K562 (cell line): ENCODE data around the gene NHLH1. TPM values are rescaled to one million over a fixed set of nuclear protein-coding genes. Genes with fewer than 3 reads are reported as not detected.
A peak's percentile ranks its signal among the peaks of the same experiment; 100 is the strongest.

Source experiments
- ATF1 ChIP-seq, 2 experiments: fragments of 450-650 bp in 1 of 2; IDR thresholded peaks; 2 replicates each; pipeline ENCODE4 v1.6.1; 2016; ENCODE audit warnings: missing compliant biosample characterization in 1 of 2, missing genetic modification characterization in 1 of 2
- CBX3 ChIP-seq, 2 experiments: IDR thresholded peaks; 1 replicate in 1 of 2; 2 replicates in 1 of 2; pipeline ENCODE4 v1.6.1; 2012; ENCODE audit warnings: inconsistent platforms in 2 of 2, low read length in 2 of 2, borderline replicate concordance in 1 of 2, control low read depth in 1 of 2
- FOXM1 ChIP-seq, 2 experiments: fragments of 450-650 bp in 1 of 2; sonication (generic) in 1 of 2; formaldehyde crosslinking in 1 of 2; IDR thresholded peaks; 2 replicates each; pipeline versions ENCODE4 v1.6.1 to v1.9.0; 2017 to 2022; ENCODE audit warnings: low read depth in 2 of 2, mild to moderate bottlenecking in 2 of 2, missing genetic modification reagents in 1 of 2, moderate library complexity in 1 of 2
- FOXP1 ChIP-seq: sonication (generic); formaldehyde crosslinking; IDR thresholded peaks from 2 replicates; pipeline ENCODE4 v1.8.0; 2022; ENCODE audit warnings: mild to moderate bottlenecking, missing genetic modification reagents
- LEF1 ChIP-seq: fragments of 450-650 bp; IDR thresholded peaks from 2 replicates; pipeline ENCODE4 v1.6.1; 2016; ENCODE audit warnings: mild to moderate bottlenecking
- MCM2 ChIP-seq: fragments of 450-650 bp; IDR thresholded peaks from 2 replicates; pipeline ENCODE4 v1.6.1; 2017; ENCODE audit warnings: low read depth, mild to moderate bottlenecking
- OTX1 ChIP-seq: fragments of 450-650 bp; formaldehyde crosslinking; IDR thresholded peaks from 2 replicates; pipeline ENCODE4 v1.4.0; 2022; ENCODE audit warnings: mild to moderate bottlenecking
- SMARCE1 ChIP-seq: fragments of 450-650 bp; IDR thresholded peaks from 2 replicates; pipeline ENCODE4 v1.7.1; 2016; ENCODE audit warnings: mild to moderate bottlenecking
- SRF ChIP-seq, 2 experiments: fragments of 250-450, 450-650 bp in 1 of 2; sonication (Bioruptor Pico) in 1 of 2; sonication (generic) in 1 of 2; formaldehyde crosslinking; IDR thresholded peaks; 2 replicates each; pipeline versions ENCODE4 v1.5.0 to v1.5.1; 2020 to 2022; ENCODE audit warnings: mild to moderate bottlenecking in 1 of 2, missing genetic modification reagents in 1 of 2
- U2AF2 ChIP-seq: fragments of 200-400 bp; formaldehyde crosslinking; optimal IDR thresholded peaks from 2 replicates; pipeline ENCODE3; 2017; ENCODE audit warnings: low read depth, mild to moderate bottlenecking, low read length
- ZNF121 ChIP-seq: sonication (generic); formaldehyde crosslinking; conservative IDR thresholded peaks from 2 replicates; pipeline ENCODE4 v1.8.0; 2022; ENCODE audit warnings: missing genetic modification reagents
- ZNF75A ChIP-seq: fragments of 450-650 bp; formaldehyde crosslinking; IDR thresholded peaks from 2 replicates; pipeline ENCODE4 v1.4.0; 2020; ENCODE audit warnings: mild to moderate bottlenecking
- polyA plus RNA-seq, 8 experiments: library from polyadenylated mRNA; depleted of rRNA in 4 of 8; stranded (reverse) in 5 of 8; unstranded in 3 of 8; fragments of >200 nt; fragmentation: Nextera tagmentation in 2 of 8; fragmentation: Illumina TruSeq in 1 of 8; extraction: Ambion mirVana in 2 of 8; extraction: Trizol in 1 of 8; gene quantifications; 2 replicates each; pipeline versions ENCODE4 v1.2.1 to v1.2.3, GENCODE V29; 2011 to 2014; ENCODE audit warnings: inconsistent platforms in 1 of 8, missing spikeins in 1 of 8
- total RNA-seq, 7 experiments: library from RNA; depleted of rRNA in 6 of 7; stranded (reverse); fragments of >200 nt in 6 of 7; fragmentation: Illumina TruSeq in 2 of 7; extraction: Trizol in 2 of 7; gene quantifications; 2 replicates each; pipeline versions ENCODE4 v1.2.1 to v1.2.3, GENCODE V29; 2011 to 2021; ENCODE audit warnings: low replicate concordance in 1 of 7
- TF ChIP-seq, protein P1 (sequence below): fragments of 450-650 bp; IDR thresholded peaks from 2 replicates; pipeline ENCODE4 v1.6.1; 2016; ENCODE audit warnings: low read depth
- TF ChIP-seq, protein P2 (sequence below), 3 experiments: fragments of 200-800 bp in 1 of 3; fragments of 250-450 bp in 1 of 3; fragments of 450-650 bp in 1 of 3; sonication (Bioruptor Pico) in 1 of 3; sonication (Bioruptor generic) in 1 of 3; formaldehyde crosslinking in 1 of 3; IDR thresholded peaks; 2 replicates each; pipeline versions ENCODE4 v1.6.1 to v1.8.0; 2016 to 2022; ENCODE audit warnings: mild to moderate bottlenecking in 2 of 3, missing genetic modification characterization in 2 of 3, missing compliant biosample characterization in 1 of 3, moderate library complexity in 1 of 3

NHLH1 gene
- total and polyA plus RNA-seq, 9 of the 15 experiments (the other 6 are each of a cell fraction or from before 2014, with no cell fraction given), result 0.09 to 1.3 (median 0.35) TPM; not detected in 1

DNA sequence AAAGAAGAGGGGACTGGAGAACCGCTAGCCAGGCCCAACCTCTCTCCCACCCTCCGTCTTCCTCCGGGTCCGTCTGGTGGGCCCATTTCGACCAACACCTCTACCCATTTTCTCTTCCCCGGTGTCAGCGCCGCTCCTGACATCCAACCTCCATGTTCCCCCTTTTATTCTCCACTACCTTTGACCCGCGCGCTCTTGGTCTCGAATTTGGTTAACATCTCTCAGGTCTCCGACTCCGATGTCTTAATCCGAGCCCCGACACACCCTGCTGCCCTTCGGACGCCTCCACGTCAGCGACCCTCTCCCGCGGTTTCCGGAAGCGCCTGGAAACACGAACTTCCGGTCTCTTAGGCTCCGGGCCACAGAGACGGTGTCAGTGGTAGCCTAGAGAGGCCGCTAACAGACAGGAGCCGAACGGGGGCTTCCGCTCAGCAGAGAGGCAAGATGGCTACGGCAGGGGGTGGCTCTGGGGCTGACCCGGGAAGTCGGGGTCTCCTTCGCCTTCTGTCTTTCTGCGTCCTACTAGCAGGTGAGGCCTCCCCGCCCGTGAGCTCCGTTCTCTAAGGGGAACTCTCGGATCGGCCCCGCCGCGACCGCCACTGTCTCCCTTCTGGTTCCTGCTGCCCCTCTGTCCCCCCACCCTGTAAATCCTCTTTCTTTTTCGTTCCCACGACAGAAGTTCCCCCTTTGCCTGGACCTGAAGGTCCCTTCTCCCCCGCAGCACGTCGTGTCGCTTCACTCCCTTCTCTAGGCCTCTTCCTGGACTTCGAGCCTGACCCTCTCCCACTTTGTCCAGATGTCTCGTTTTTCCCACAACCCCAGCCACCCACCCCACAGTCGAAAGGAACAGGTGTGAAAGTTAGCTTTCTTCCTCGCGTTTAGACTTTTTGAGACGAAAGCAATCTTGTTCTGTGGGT, 23.7 kb upstream of the NHLH1 start, which contains the start of the genes COPA and NCSTN (continued):
- TF ChIP-seq, protein P1, sequence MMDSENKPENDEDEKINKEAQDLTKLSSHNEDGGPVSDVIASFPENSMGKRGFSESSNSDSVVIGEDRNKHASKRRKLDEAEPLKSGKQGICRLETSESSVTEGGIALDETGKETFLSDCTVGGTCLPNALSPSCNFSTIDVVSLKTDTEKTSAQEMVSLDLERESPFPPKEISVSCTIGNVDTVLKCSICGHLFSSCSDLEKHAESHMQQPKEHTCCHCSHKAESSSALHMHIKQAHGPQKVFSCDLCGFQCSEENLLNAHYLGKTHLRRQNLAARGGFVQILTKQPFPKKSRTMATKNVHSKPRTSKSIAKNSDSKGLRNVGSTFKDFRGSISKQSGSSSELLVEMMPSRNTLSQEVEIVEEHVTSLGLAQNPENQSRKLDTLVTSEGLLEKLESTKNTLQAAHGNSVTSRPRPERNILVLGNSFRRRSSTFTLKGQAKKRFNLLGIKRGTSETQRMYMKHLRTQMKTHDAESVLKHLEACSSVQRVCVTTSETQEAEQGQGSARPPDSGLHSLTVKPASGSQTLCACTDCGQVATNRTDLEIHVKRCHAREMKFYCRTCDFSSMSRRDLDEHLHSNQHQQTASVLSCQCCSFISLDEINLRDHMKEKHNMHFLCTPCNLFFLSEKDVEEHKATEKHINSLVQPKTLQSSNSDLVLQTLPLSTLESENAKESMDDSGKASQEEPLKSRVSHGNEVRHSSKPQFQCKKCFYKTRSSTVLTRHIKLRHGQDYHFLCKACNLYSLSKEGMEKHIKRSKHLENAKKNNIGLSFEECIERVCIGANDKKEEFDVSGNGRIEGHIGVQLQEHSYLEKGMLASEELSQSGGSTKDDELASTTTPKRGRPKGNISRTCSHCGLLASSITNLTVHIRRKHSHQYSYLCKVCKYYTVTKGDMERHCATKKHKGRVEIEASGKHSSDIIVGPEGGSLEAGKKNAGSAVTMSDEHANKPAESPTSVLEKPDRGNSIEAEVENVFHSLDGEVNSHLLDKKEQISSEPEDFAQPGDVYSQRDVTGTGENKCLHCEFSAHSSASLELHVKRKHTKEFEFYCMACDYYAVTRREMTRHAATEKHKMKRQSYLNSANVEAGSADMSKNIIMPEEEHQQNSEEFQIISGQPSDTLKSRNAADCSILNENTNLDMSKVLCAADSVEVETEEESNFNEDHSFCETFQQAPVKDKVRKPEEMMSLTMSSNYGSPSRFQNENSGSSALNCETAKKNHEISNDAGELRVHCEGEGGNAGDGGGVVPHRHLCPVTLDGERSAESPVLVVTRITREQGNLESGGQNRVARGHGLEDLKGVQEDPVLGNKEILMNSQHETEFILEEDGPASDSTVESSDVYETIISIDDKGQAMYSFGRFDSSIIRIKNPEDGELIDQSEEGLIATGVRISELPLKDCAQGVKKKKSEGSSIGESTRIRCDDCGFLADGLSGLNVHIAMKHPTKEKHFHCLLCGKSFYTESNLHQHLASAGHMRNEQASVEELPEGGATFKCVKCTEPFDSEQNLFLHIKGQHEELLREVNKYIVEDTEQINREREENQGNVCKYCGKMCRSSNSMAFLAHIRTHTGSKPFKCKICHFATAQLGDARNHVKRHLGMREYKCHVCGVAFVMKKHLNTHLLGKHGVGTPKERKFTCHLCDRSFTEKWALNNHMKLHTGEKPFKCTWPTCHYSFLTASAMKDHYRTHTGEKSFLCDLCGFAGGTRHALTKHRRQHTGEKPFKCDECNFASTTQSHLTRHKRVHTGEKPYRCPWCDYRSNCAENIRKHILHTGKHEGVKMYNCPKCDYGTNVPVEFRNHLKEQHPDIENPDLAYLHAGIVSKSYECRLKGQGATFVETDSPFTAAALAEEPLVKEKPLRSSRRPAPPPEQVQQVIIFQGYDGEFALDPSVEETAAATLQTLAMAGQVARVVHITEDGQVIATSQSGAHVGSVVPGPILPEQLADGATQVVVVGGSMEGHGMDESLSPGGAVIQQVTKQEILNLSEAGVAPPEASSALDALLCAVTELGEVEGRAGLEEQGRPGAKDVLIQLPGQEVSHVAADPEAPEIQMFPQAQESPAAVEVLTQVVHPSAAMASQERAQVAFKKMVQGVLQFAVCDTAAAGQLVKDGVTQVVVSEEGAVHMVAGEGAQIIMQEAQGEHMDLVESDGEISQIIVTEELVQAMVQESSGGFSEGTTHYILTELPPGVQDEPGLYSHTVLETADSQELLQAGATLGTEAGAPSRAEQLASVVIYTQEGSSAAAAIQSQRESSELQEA, result peak; percentile 60; the same call in 1 of the 2 replicates
- TF ChIP-seq ZNF121 (CRISPR knock-in tag), result no peak
- TF ChIP-seq U2AF2, result no peak
- TF ChIP-seq CBX3 (IDR thresholded peaks at IDR 0.05; ENCODE audit: borderline replicate concordance in 1 of 2, low read length in 2 of 2), result peak in 1 of 2 experiments; percentile 66; a peak in 1 of 3 replicates
- no peak; the same call in 1 of the 2 replicates for TF ChIP-seq ATF1 (CRISPR knock-in tag; IDR thresholded peaks at IDR 0.05)
- peak; percentile 91 for TF ChIP-seq ATF1 (tag; IDR thresholded peaks at IDR 0.05)
- TF ChIP-seq LEF1, result 0 out of 2 replicates have a peak, but pooled peaks have one; percentile 12
- peak; percentile 59 for TF ChIP-seq SMARCE1
- TF ChIP-seq FOXM1 (IDR thresholded peaks at IDR 0.05; ENCODE audit: low read depth), result no peak
- 0 out of 2 replicates have a peak, but pooled peaks have one; percentile 12 for TF ChIP-seq FOXM1 (CRISPR knock-in tag; IDR thresholded peaks at IDR 0.05; ENCODE audit: low read depth)
- TF ChIP-seq, protein P2, sequence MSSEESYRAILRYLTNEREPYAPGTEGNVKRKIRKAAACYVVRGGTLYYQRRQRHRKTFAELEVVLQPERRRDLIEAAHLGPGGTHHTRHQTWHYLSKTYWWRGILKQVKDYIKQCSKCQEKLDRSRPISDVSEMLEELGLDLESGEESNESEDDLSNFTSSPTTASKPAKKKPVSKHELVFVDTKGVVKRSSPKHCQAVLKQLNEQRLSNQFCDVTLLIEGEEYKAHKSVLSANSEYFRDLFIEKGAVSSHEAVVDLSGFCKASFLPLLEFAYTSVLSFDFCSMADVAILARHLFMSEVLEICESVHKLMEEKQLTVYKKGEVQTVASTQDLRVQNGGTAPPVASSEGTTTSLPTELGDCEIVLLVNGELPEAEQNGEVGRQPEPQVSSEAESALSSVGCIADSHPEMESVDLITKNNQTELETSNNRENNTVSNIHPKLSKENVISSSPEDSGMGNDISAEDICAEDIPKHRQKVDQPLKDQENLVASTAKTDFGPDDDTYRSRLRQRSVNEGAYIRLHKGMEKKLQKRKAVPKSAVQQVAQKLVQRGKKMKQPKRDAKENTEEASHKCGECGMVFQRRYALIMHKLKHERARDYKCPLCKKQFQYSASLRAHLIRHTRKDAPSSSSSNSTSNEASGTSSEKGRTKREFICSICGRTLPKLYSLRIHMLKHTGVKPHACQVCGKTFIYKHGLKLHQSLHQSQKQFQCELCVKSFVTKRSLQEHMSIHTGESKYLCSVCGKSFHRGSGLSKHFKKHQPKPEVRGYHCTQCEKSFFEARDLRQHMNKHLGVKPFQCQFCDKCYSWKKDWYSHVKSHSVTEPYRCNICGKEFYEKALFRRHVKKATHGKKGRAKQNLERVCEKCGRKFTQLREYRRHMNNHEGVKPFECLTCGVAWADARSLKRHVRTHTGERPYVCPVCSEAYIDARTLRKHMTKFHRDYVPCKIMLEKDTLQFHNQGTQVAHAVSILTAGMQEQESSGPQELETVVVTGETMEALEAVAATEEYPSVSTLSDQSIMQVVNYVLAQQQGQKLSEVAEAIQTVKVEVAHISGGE (CRISPR knock-in tag; IDR thresholded peaks at IDR 0.05), result peak in 2 of 3 experiments; percentile 86 to 98; a peak in 4 of 6 replicates
- TF ChIP-seq SRF (CRISPR knock-in tag; IDR thresholded peaks at IDR 0.05), result 0 out of 4 replicates have a peak, but pooled peaks of 1 of the 2 experiments have one; percentile 37
- TF ChIP-seq OTX1 (CRISPR knock-in tag), result 0 out of 2 replicates have a peak, but pooled peaks have one; percentile 36
- 0 out of 2 replicates have a peak, but pooled peaks have one; percentile 67 for TF ChIP-seq ZNF75A (CRISPR knock-in tag)
- TF ChIP-seq FOXP1, result peak; percentile 77; the same call in 1 of the 2 replicates
- no peak for TF ChIP-seq MCM2
